RPMI8226 (cell line): ENCODE measurements around the gene MAPK8IP3.

Experiments used
- DNase-seq: peaks from one replicate; pipeline ENCODE4 v3.0.0-alpha.2; 2015

The MAPK8IP3 gene, protein sequence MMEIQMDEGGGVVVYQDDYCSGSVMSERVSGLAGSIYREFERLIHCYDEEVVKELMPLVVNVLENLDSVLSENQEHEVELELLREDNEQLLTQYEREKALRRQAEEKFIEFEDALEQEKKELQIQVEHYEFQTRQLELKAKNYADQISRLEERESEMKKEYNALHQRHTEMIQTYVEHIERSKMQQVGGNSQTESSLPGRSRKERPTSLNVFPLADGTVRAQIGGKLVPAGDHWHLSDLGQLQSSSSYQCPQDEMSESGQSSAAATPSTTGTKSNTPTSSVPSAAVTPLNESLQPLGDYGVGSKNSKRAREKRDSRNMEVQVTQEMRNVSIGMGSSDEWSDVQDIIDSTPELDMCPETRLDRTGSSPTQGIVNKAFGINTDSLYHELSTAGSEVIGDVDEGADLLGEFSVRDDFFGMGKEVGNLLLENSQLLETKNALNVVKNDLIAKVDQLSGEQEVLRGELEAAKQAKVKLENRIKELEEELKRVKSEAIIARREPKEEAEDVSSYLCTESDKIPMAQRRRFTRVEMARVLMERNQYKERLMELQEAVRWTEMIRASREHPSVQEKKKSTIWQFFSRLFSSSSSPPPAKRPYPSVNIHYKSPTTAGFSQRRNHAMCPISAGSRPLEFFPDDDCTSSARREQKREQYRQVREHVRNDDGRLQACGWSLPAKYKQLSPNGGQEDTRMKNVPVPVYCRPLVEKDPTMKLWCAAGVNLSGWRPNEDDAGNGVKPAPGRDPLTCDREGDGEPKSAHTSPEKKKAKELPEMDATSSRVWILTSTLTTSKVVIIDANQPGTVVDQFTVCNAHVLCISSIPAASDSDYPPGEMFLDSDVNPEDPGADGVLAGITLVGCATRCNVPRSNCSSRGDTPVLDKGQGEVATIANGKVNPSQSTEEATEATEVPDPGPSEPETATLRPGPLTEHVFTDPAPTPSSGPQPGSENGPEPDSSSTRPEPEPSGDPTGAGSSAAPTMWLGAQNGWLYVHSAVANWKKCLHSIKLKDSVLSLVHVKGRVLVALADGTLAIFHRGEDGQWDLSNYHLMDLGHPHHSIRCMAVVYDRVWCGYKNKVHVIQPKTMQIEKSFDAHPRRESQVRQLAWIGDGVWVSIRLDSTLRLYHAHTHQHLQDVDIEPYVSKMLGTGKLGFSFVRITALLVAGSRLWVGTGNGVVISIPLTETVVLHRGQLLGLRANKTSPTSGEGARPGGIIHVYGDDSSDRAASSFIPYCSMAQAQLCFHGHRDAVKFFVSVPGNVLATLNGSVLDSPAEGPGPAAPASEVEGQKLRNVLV (N-terminal part only)

DNA sequence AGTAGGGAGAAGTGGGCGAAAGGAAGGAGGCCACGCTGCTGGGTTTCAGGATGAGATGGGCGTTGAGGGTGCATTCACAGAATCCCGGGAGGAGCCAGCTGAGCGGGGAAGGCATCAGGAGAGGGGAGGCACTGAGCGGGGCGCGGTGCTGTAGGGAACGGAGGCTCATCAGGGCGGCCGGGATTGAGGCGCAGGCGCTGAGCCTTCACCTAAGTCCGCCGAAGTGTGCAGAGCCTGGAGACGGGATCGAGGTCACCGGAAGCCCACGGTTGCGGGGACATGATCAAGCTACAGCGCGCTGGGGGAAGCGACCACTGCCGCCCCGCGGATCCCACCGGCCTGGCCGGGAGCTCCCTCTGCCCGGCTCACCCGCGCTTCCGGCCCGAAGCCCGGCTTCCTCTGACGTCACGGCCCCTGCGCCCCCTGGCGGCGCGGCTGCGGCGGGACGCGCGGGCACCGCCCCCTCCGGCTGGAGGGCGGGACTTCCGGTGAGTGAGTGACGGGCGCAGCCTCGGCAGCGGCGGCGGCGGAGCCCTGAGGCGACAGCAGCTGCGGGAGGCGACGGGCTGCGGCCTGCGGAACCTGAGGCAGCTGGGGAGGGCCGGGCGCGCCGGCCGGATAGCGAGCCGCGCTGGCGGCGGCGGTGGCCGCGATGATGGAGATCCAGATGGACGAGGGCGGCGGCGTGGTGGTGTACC lies at the start of gene MAPK8IP3:
TSS of gene MAPK8IP3 (plus strand) at position 508 of the 698 bp plus-strand sequence. CDS start at position 653, 145 bp downstream.
- peak; percentile 96 for DNase-seq

GRCh38 chr16:1656808-1657617 lies 49.0 kb upstream of the MAPK8IP3 start:
- DNase-seq, result no peak

GRCh38 chr16:1657841-1658240 lies 48.2 kb upstream of the MAPK8IP3 start:
- no peak for DNase-seq

- no peak for DNase-seq
These were observed 47.0 kb upstream of the MAPK8IP3 start for GRCh38 chr16:1659031-1659430.

- no peak for DNase-seq
These were observed 44.2 kb upstream of the MAPK8IP3 start for GRCh38 chr16:1661826-1662225.

DNA sequence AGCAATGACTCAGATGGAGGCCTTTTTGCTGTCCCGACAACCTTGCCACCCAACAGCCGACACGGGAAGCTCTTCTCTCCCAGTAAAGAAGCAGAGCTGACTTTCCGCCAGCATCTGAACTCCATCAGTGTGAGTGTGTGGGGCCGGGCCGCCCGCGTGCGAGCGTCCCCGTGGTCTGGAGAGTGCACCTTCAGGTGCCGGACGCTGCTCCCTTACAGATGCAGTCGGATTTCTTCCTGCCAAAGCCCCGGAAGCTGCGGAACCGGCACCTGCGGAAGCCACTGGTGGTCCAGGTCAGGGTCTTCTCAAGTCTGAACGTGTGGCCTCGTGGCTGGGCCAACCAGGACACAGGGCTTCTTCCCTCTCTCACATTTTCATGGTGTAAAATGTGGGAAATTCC lies 43.5 kb upstream of the MAPK8IP3 start:
- DNase-seq, result no peak

DNA sequence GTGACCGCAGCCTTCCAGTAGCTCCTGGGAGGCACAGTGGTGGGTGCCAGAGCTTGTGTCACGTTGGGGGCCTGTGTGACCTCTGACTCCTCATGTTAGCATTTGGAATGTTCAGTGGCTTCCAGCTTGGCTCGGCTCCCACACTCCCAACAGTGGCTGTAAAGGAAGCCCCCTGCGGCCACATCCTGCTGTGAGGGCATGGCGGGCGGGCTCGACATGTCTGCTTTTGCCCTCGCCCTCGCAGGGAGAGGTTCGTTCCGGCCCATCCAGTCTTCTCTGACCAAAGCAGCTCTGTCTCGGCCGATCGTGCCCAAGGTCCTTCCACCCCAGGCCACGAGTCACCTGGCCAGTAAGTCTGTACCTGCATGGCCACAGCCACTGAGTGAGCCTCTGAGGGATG lies 40.2 kb upstream of the MAPK8IP3 start:
- no peak for DNase-seq

DNA sequence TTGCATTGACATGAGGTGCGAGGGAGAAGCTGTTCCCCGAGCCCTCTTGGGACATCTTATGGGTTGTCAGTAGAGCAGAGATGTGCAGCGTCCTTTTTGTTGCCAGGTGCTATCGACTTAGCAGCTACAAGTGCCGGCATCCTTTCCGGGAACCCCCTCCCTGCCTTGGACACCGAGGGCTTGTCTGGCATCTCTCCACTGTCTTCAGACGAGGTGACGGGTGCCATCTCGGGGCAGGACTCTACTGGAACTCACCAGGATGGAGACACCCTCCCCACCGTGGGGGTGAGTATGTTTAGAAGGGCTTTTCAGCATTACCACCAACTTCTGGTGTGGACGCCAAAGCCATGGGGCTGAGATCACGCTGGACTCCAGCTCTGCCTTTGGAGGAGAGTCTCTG lies 39.7 kb upstream of the MAPK8IP3 start:
- DNase-seq, result no peak

DNA sequence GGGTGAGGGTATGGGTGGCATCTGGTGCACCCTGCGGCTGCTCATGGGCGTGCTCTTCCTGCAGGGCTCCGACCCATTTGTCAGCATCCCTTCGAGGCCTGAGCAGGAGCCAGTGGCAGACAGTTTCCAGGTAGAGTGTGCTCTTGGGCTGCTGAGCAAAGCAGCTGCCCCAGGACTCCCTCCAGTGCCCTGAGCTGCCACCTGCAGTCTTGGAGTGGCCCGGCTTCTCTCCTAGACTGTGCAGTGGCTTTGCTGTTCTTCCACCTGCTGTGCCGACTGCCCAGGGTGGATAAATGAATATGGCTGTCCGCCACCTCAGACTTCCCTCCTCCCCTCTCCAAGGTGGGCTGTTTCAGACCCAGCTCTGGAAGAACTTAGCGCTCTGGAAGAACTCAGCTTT lies 38.7 kb upstream of the MAPK8IP3 start:
- no peak for DNase-seq

DNA sequence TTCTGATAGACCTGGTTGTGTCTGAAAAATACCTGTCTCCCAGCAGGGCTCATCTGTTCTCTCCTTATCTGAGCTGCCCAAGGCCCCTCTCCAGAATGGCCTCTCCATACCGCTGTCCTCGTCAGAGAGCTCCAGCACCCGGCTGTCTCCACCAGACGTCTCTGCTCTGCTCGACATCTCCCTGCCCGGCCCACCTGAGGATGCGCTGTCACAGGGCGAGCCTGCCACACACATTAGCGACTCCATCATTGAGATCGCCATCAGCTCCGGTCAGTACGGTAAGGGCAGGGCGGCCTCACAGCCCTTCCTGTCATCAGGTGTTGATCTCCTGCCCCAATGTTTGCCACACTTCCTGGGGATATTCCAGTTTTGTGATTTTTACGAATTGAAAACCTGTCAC lies 38.1 kb upstream of the MAPK8IP3 start:
- DNase-seq, result no peak

DNA sequence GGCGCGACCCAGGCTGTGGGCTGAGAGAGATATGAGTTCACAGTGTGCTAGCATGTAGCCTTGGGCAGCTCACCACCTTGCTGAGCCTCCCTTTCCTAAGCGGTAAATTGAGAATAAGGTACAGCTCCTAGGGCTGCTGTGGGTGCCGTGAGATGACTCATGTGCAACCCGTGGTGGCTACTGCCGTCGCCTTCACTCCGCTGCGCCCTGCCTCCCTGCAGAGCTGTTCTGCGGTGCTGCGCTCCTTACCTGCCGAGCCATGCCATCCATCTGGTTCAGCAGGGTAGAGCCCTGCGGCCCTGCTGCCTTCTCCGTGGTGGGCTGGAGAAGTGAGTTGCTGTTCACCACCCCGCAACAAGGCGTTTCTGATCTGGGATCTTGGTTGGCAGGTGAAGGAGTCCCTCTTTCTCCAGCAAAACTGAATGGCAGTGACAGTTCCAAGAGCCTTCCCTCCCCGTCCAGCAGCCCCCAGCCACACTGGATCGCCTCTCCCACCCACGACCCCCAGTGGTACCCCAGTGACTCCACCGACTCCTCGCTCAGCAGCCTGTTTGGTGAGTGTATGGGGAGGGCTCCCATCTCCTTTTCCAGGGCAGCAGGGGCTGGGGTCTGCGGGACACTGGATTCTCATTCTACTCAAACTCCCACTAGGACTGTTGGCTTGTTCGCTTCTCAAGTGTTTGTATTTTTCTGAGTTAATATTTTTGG lies 37.2 kb upstream of the MAPK8IP3 start:
- no peak for DNase-seq

GRCh38 chr16:1669698-1670097 lies 36.3 kb upstream of the MAPK8IP3 start:
- DNase-seq, result no peak

DNA sequence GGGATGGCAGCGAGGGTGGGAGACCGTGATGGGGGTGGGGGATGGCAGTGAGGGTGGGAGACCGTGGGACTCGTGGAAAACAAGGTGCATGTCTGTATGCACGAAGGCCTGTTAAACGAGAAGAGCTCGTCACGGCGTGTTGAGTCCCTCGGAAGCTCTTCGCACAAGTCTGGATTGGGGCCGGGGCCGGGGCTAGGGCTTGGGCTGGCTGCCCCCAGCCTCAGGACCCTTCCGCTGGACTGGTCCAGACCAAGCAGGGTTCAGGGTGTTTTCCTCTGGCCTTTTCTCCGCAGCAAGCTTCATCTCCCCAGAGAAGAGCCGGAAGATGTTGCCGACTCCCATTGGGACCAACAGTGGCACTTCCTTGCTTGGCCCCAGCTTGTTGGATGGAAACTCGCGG lies 35.6 kb upstream of the MAPK8IP3 start:
- no peak for DNase-seq

DNA sequence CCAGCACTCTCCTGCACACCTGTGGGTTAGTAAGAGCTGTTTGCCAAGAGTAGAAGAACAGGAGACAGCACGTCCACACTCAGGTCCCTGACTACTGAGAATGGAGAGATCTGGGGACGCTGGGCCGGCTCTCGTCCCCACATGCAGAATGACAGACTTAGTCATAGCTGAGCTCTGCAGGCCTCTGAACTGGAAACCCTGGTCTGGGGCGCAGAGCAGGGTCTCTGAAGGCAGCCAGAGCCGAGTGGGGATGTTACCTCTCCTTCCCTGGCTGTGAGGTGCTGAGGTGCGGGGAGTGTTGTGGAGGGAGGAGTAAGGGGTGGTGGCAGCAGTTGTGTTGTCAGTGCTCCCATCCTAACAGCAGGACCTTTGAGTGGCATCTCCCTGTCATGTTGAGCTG lies 35.1 kb upstream of the MAPK8IP3 start:
- DNase-seq, result no peak

GRCh38 chr16:1673424-1674151 lies 32.4 kb upstream of the MAPK8IP3 start:
- no peak for DNase-seq

- no peak for DNase-seq
These were observed 31.7 kb upstream of the MAPK8IP3 start for GRCh38 chr16:1674306-1674705.

DNA sequence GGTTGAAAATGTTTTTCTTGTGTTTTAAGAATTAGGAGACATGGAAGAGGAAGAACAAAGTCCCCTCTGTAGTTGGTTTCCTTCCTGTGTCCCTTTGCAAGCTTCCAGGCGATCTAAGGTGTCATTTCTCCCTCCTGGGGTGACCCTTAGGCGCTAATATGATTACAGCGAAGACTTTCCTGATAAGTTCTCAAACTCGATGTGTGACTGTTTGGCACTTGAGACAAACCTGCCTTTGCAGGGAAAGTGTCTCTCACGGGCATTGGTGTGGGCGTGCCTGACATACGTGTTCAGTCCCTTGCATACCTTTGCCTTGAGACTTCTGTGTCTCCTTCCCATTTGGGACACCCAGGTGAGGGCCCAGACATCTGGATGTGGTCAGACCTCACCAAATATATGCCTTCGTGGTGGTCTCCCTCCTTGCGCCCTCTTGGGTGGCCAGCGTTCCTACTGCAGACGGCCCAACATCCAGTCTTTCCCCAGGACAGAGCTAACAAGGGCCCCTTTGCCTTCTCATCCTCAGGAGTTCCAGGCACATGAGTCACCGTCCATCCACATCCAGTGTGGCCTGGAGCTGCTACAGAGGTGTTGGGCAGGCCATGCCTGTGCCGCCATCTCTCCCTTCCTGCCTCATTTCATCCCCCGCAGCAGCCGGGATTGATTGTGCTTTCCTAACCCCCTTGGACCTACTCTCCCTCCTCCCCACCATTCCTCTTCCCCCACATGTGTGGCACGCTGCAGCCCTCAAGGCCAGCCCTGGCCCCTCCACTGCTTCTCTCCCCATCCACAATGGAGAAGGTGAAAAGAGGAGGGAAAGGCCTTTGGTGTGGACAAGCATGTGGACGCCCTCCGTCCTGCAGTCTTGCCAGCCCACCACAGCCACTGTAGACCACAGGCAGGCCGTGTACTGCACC lies 31.0 kb upstream of the MAPK8IP3 start:
- DNase-seq, result no peak

DNA sequence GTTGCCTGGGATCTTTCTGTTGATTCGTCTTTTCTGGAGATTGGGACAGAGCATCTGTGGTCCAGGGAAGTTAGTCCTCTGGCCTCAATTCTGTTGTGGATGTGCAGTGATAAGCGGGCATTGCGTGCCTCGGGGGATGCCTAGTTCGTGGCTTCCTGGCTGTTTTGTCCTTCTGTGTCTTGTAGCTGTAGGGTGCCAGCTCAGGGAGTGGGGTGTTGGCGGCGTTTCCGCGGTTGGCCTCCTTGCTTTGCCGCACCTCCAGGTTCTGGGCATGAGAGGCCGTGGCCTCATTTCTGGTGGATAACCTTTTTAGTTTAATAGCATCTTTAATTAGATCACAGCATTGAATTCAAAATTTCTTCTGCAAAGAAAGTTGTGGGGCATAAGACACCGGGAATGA lies 29.3 kb upstream of the MAPK8IP3 start:
- DNase-seq, result no peak

GRCh38 chr16:1677339-1677738 lies 28.7 kb upstream of the MAPK8IP3 start:
- peak; percentile 31 for DNase-seq
